Suppressor macrophage treated with lipopolysaccharide for 4 hours (primary cell): ENCODE results near the gene PARD3B.

Source experiments
- DNase-seq: peaks from one replicate; pipeline ENCODE4 v3.0.0-alpha.2; 2020

The PARD3B gene

GRCh38 chr2:204544961-204545860, at the start of gene PARD3B:
Gene PARD3B, plus strand, starts transcription at chr2:204545475. Its CDS starts 525 bp downstream, at chr2:204546000.
- peak; percentile 41 for DNase-seq

- DNase-seq = no peak
These were observed 48.5 kb upstream of the PARD3B start for GRCh38 chr2:204496779-204497178.

- DNase-seq = no peak
These were observed 47.4 kb upstream of the PARD3B start for GRCh38 chr2:204497855-204498254.

GRCh38 chr2:204498291-204498690, 47.0 kb upstream of the PARD3B start:
- DNase-seq = no peak

GRCh38 chr2:204503869-204504268, 41.4 kb upstream of the PARD3B start:
- no peak for DNase-seq

GRCh38 chr2:204504594-204504993, 40.7 kb upstream of the PARD3B start:
- DNase-seq = no peak

- DNase-seq = no peak
These were observed 39.8 kb upstream of the PARD3B start for GRCh38 chr2:204505488-204505887.

- no peak for DNase-seq
These were observed 39.3 kb upstream of the PARD3B start for GRCh38 chr2:204505946-204506345.

- no peak for DNase-seq
These were observed 37.6 kb upstream of the PARD3B start for GRCh38 chr2:204507636-204508035.

- DNase-seq = no peak
These were observed 34.4 kb upstream of the PARD3B start for GRCh38 chr2:204510709-204511420.

GRCh38 chr2:204514439-204514838, 30.8 kb upstream of the PARD3B start:
- no peak for DNase-seq

GRCh38 chr2:204515416-204515815, 29.9 kb upstream of the PARD3B start:
- DNase-seq = no peak

- no peak for DNase-seq
These were observed 28.1 kb upstream of the PARD3B start for GRCh38 chr2:204517154-204517553.

- no peak for DNase-seq
These were observed 15.3 kb upstream of the PARD3B start for GRCh38 chr2:204529795-204530463.

GRCh38 chr2:204530464-204530805, 14.8 kb upstream of the PARD3B start:
- DNase-seq = no peak

GRCh38 chr2:204533629-204534370, 11.5 kb upstream of the PARD3B start:
- DNase-seq = no peak

- no peak for DNase-seq
These were observed 9.9 kb upstream of the PARD3B start for GRCh38 chr2:204535356-204535755.

GRCh38 chr2:204535764-204536163, 9.5 kb upstream of the PARD3B start:
- DNase-seq = no peak

GRCh38 chr2:204538182-204539018, 6.9 kb upstream of the PARD3B start:
- DNase-seq = no peak

- DNase-seq = no peak
These were observed 6.3 kb upstream of the PARD3B start for GRCh38 chr2:204539019-204539385.

GRCh38 chr2:204541637-204542036, 3.6 kb upstream of the PARD3B start:
- no peak for DNase-seq

GRCh38 chr2:204542982-204543608, 2.2 kb upstream of the PARD3B start:
- DNase-seq = no peak
